NCI-H524 treated with DMSO at 0.1 percent for 48 hours (cell line): ENCODE results near the gene SUPT5H.
A peak's percentile ranks its signal among the peaks of the same experiment; 100 is the strongest.

Source experiments
- DNase-seq: peaks from one replicate; lab custom pipeline; 2025; lab: John Stamatoyannopoulos, UW

SUPT5H gene

GRCh38 chr19:39409208-39410016 lies 36.0 kb upstream of the SUPT5H start:
- DNase-seq, result no peak

GRCh38 chr19:39410017-39410830 lies 35.2 kb upstream of the SUPT5H start:
- no peak for DNase-seq

- DNase-seq, result no peak
Observed at GRCh38 chr19:39410831-39411080, 34.6 kb upstream of the SUPT5H start.

GRCh38 chr19:39411081-39411831 lies 34.1 kb upstream of the SUPT5H start:
- no peak for DNase-seq

GRCh38 chr19:39411832-39412099 lies 33.6 kb upstream of the SUPT5H start:
- DNase-seq, result peak; percentile 87

GRCh38 chr19:39412100-39412866 lies 33.1 kb upstream of the SUPT5H start, which contains the start of gene PLEKHG2:
Gene PLEKHG2, plus strand, starts transcription at chr19:39412669. Its CDS starts 1,418 bp downstream, at chr19:39414087.
- DNase-seq, result peak; percentile 98

GRCh38 chr19:39412867-39413271 lies 32.5 kb upstream of the SUPT5H start:
- DNase-seq, result no peak

- no peak for DNase-seq
Observed at GRCh38 chr19:39413272-39413910, 32.0 kb upstream of the SUPT5H start.

GRCh38 chr19:39413911-39414608 lies 31.3 kb upstream of the SUPT5H start:
- DNase-seq, result no peak

GRCh38 chr19:39415111-39416046 lies 30.0 kb upstream of the SUPT5H start:
- DNase-seq, result no peak

- no peak for DNase-seq
Observed at GRCh38 chr19:39416152-39417120, 28.9 kb upstream of the SUPT5H start.

- DNase-seq, result no peak
Observed at GRCh38 chr19:39417463-39418181, 27.8 kb upstream of the SUPT5H start.

- no peak for DNase-seq
Observed at GRCh38 chr19:39419003-39419402, 26.4 kb upstream of the SUPT5H start.

GRCh38 chr19:39420769-39421168 lies 24.6 kb upstream of the SUPT5H start:
- no peak for DNase-seq

- DNase-seq, result no peak
Observed at GRCh38 chr19:39422020-39422419, 23.4 kb upstream of the SUPT5H start.

- no peak for DNase-seq
Observed at GRCh38 chr19:39423258-39424086, 21.9 kb upstream of the SUPT5H start.

- no peak for DNase-seq
Observed at GRCh38 chr19:39424934-39425333, 20.4 kb upstream of the SUPT5H start.
